HEK293 (cell line): ENCODE measurements around the gene PARD3B.

ENCODE experiments used
- CTCF ChIA-PET: fragments of 350-600 bp; formaldehyde crosslinking; extraction: SDS; loops from one replicate; lab custom pipeline; 2021; ENCODE audit warnings: antibody characterized with exemption; lab: Yijun Ruan, JAX
- POLR2A ChIA-PET: fragments of 300-600 bp; formaldehyde crosslinking; extraction: SDS; loops from one replicate; lab custom pipeline; 2020; ENCODE audit warnings: antibody characterized with exemption, inconsistent platforms; lab: Yijun Ruan, JAX
- H3K27ac ChIP-seq: fragments of 200-500 bp; sonication (Bioruptor generic); 2 replicates; pipeline ENCODE4 v1.5.1; 2014; ENCODE audit warnings: low read depth, low read length, control low read depth, inconsistent platforms; ENCODE audit errors: extremely low read depth
- H3K36me3 ChIP-seq, 2 experiments: fragments of 200-500 bp in 1 of 2; sonication (Bioruptor generic) in 1 of 2; 1 replicate in 1 of 2; 2 replicates in 1 of 2; pipeline ENCODE4 v1.5.1; 2014 to 2017; ENCODE audit warnings: inconsistent platforms in 2 of 2, low read length in 2 of 2; ENCODE audit not compliant: control insufficient read depth in 2 of 2, insufficient read depth in 1 of 2
- H3K4me1 ChIP-seq: fragments of 200-500 bp; sonication (Bioruptor generic); 2 replicates; pipeline ENCODE4 v1.5.1; 2014; ENCODE audit warnings: mild to moderate bottlenecking, low read length, inconsistent platforms; ENCODE audit not compliant: control insufficient read depth, insufficient read depth
- H3K4me3 ChIP-seq: 2 replicates; pipeline ENCODE4 v1.5.1; 2011; ENCODE audit warnings: low read depth, mild to moderate bottlenecking, control low read depth, low read length, moderate library complexity
- H3K9me3 ChIP-seq: fragments of 200-500 bp; sonication (Bioruptor generic); 2 replicates; pipeline ENCODE4 v1.5.1; 2014; ENCODE audit warnings: low read depth, low read length, inconsistent platforms; ENCODE audit not compliant: control insufficient read depth, insufficient read depth
- ELK4 ChIP-seq: IDR thresholded peaks from 2 replicates; pipeline ENCODE4 v1.6.1; 2011; ENCODE audit warnings: mild to moderate bottlenecking, low read depth, low read length, borderline replicate concordance
- OSR2 ChIP-seq: fragments of 450-650 bp; formaldehyde crosslinking; IDR thresholded peaks from 2 replicates; pipeline ENCODE4 v1.5.1; 2016; ENCODE audit warnings: missing biosample characterization, missing genetic modification characterization
- REST ChIP-seq: fragments of 450-650 bp; formaldehyde crosslinking; IDR thresholded peaks from 2 replicates; pipeline ENCODE4 v1.5.1; 2016; ENCODE audit warnings: missing biosample characterization, missing genetic modification characterization
- ZBTB7A ChIP-seq: fragments of 450-650 bp; formaldehyde crosslinking; IDR thresholded peaks from 2 replicates; pipeline ENCODE4 v1.5.1; 2016; ENCODE audit warnings: low read depth, missing biosample characterization, missing genetic modification characterization
- ZFP69B ChIP-seq: fragments of 450-650 bp; formaldehyde crosslinking; IDR thresholded peaks from 2 replicates; pipeline ENCODE4 v1.5.1; 2016; ENCODE audit warnings: missing biosample characterization, missing genetic modification characterization
- ZNF112 ChIP-seq: fragments of 450-650 bp; formaldehyde crosslinking; IDR thresholded peaks from 2 replicates; pipeline ENCODE4 v1.5.0; 2017; ENCODE audit warnings: missing biosample characterization, missing genetic modification characterization
- ZNF335 ChIP-seq: fragments of 450-650 bp; formaldehyde crosslinking; conservative IDR thresholded peaks from 2 replicates; pipeline ENCODE4 v1.5.1; 2016; ENCODE audit warnings: missing biosample characterization, missing genetic modification characterization
- ZNF362 ChIP-seq: fragments of 450-650 bp; formaldehyde crosslinking; IDR thresholded peaks from 2 replicates; pipeline ENCODE4 v1.5.1; 2016; ENCODE audit warnings: missing biosample characterization, missing genetic modification characterization
- ZNF561 ChIP-seq: fragments of 450-650 bp; IDR thresholded peaks from 2 replicates; pipeline ENCODE4 v1.5.1; 2018; ENCODE audit warnings: missing biosample characterization, missing genetic modification characterization, borderline replicate concordance
- TF ChIP-seq, protein P1 (sequence below): fragments of 450-650 bp; formaldehyde crosslinking; IDR thresholded peaks from 2 replicates; pipeline ENCODE4 v1.5.1; 2016; ENCODE audit warnings: missing biosample characterization, missing genetic modification characterization
- TF ChIP-seq, protein P2 (sequence below): fragments of 450-650 bp; formaldehyde crosslinking; IDR thresholded peaks from 2 replicates; pipeline ENCODE4 v1.5.1; 2016; ENCODE audit warnings: missing biosample characterization, missing genetic modification characterization, borderline replicate concordance

Gene PARD3B

DNA sequence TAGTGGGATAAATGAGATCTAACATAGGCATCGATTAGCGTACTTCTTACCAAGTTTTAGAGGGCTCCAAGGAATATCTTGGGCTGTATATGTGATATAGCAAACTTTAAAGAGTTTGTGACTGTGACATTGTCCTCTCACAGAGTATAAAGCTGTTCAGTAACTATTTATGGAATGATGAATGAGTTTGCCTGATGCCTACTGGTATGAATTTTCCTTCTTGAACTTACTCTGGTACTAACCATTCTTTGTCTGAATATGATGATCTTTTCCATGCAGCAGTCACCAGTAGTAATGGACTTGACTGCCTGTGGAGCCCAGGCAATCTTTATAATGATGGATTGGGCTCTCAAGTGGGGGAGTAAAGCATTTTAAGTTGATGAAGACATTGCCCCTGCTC lies 120.5 kb downstream of the PARD3B start (continued):
- TF ChIP-seq ZNF362 (tag by site-specific recombination) (no peak), ZBTB7A (tag by site-specific recombination) (no peak), ZFP69B (tag by site-specific recombination) (no peak), ZNF112 (tag by site-specific recombination) (no peak)
- TF ChIP-seq, protein P1, sequence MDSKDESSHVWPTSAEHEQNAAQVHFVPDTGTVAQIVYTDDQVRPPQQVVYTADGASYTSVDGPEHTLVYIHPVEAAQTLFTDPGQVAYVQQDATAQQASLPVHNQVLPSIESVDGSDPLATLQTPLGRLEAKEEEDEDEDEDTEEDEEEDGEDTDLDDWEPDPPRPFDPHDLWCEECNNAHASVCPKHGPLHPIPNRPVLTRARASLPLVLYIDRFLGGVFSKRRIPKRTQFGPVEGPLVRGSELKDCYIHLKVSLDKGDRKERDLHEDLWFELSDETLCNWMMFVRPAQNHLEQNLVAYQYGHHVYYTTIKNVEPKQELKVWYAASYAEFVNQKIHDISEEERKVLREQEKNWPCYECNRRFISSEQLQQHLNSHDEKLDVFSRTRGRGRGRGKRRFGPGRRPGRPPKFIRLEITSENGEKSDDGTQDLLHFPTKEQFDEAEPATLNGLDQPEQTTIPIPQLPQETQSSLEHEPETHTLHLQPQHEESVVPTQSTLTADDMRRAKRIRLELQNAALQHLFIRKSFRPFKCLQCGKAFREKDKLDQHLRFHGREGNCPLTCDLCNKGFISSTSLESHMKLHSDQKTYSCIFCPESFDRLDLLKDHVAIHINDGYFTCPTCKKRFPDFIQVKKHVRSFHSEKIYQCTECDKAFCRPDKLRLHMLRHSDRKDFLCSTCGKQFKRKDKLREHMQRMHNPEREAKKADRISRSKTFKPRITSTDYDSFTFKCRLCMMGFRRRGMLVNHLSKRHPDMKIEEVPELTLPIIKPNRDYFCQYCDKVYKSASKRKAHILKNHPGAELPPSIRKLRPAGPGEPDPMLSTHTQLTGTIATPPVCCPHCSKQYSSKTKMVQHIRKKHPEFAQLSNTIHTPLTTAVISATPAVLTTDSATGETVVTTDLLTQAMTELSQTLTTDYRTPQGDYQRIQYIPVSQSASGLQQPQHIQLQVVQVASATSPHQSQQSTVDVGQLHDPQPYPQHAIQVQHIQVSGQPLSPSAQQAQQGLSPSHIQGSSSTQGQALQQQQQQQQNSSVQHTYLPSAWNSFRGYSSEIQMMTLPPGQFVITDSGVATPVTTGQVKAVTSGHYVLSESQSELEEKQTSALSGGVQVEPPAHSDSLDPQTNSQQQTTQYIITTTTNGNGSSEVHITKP (tag by site-specific recombination), result no peak

DNA sequence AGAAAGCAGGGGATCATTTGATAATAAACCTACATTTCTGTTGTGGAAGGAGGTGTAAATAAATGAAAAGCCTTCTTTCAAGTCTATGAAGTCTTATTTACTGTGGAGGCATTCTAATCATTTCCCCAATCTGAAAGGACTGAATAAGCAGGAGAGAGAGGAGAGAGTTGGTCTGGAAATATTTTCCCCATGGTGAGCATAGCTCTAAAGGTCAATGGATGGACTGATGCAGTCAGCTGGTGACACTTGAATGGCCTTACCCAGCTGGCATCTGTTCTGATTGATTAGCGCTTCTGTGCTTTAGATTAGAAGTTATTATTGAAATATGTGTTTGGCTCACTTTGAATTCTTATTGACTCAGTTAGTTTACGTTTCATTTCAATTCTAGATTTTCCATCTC lies 122.7 kb downstream of the PARD3B start:
- POLR2A ChIA-PET, result no interaction called here
- no peak overlapping the region for H3K27ac ChIP-seq
- H3K4me3 ChIP-seq, result no peak overlapping the region
- TF ChIP-seq ELK4 (no peak), OSR2 (tag by site-specific recombination) (no peak), REST (tag by site-specific recombination) (no peak), ZNF561 (tag by site-specific recombination) (no peak), ZNF335 (tag by site-specific recombination) (no peak)
- TF ChIP-seq, protein P2, sequence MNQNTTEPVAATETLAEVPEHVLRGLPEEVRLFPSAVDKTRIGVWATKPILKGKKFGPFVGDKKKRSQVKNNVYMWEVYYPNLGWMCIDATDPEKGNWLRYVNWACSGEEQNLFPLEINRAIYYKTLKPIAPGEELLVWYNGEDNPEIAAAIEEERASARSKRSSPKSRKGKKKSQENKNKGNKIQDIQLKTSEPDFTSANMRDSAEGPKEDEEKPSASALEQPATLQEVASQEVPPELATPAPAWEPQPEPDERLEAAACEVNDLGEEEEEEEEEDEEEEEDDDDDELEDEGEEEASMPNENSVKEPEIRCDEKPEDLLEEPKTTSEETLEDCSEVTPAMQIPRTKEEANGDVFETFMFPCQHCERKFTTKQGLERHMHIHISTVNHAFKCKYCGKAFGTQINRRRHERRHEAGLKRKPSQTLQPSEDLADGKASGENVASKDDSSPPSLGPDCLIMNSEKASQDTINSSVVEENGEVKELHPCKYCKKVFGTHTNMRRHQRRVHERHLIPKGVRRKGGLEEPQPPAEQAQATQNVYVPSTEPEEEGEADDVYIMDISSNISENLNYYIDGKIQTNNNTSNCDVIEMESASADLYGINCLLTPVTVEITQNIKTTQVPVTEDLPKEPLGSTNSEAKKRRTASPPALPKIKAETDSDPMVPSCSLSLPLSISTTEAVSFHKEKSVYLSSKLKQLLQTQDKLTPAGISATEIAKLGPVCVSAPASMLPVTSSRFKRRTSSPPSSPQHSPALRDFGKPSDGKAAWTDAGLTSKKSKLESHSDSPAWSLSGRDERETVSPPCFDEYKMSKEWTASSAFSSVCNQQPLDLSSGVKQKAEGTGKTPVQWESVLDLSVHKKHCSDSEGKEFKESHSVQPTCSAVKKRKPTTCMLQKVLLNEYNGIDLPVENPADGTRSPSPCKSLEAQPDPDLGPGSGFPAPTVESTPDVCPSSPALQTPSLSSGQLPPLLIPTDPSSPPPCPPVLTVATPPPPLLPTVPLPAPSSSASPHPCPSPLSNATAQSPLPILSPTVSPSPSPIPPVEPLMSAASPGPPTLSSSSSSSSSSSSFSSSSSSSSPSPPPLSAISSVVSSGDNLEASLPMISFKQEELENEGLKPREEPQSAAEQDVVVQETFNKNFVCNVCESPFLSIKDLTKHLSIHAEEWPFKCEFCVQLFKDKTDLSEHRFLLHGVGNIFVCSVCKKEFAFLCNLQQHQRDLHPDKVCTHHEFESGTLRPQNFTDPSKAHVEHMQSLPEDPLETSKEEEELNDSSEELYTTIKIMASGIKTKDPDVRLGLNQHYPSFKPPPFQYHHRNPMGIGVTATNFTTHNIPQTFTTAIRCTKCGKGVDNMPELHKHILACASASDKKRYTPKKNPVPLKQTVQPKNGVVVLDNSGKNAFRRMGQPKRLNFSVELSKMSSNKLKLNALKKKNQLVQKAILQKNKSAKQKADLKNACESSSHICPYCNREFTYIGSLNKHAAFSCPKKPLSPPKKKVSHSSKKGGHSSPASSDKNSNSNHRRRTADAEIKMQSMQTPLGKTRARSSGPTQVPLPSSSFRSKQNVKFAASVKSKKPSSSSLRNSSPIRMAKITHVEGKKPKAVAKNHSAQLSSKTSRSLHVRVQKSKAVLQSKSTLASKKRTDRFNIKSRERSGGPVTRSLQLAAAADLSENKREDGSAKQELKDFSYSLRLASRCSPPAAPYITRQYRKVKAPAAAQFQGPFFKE (tag by site-specific recombination), result no peak
- H3K36me3 ChIP-seq, result no peaks in the 10 kb centered on the region
- CTCF ChIA-PET, result no interaction called here
- no peaks in the 10 kb centered on the region for H3K9me3 ChIP-seq
- no peaks in the 10 kb centered on the region for H3K4me1 ChIP-seq
